GM12801 (cell line): ENCODE results near the gene EGF.

Source experiments
- TF ChIP-seq, protein P1 (sequence below): IDR thresholded peaks from one replicate; pipeline ENCODE4 v1.5.1; 2011; ENCODE audit warnings: control low read depth; ENCODE audit not compliant: insufficient read length; ENCODE audit errors: extremely low read depth

Gene EGF

DNA sequence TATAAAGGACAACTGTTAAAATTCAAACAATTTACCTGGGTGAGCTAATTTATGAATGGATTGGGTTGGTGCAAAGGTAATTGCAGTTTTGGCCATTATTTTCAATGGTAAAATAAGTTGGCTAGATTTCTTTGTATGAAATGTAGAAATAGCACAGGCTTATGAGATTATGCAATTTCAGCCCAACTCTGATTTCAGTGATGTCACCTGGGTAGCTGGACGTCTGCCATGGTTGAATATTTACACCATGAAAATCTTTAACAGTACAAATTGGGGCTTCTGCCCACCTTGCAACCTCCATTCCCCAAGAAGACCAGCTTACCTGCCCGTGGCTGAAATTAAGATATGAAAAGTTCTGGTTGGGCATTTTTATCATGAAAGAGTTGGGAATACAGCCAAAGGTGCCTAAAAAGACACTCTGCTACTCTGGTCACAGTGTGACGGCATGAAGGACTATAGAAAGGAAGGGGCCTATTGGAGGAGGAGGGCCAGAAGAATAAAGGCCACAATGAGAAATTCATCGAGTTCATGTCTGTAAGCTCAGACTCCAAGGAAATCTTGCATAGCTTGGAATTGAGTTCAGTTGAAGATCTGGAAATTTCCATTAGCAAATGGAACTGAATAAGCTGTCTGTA lies 29.7 kb downstream of the EGF start:
- TF ChIP-seq, protein P1, sequence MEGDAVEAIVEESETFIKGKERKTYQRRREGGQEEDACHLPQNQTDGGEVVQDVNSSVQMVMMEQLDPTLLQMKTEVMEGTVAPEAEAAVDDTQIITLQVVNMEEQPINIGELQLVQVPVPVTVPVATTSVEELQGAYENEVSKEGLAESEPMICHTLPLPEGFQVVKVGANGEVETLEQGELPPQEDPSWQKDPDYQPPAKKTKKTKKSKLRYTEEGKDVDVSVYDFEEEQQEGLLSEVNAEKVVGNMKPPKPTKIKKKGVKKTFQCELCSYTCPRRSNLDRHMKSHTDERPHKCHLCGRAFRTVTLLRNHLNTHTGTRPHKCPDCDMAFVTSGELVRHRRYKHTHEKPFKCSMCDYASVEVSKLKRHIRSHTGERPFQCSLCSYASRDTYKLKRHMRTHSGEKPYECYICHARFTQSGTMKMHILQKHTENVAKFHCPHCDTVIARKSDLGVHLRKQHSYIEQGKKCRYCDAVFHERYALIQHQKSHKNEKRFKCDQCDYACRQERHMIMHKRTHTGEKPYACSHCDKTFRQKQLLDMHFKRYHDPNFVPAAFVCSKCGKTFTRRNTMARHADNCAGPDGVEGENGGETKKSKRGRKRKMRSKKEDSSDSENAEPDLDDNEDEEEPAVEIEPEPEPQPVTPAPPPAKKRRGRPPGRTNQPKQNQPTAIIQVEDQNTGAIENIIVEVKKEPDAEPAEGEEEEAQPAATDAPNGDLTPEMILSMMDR: no peak

DNA sequence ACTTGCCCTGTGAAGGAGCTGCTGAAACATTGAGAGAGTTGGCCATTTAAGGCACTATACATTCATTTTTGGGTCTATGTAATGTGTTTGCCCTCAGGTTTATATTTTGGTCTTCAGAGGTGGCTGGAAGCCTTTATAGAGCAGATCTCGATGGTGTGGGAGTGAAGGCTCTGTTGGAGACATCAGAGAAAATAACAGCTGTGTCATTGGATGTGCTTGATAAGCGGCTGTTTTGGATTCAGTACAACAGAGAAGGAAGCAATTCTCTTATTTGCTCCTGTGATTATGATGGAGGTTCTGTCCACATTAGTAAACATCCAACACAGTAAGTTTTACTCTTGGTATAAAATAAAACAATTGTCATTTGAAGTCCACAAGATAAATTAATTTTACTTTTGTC lies 31.1 kb downstream of the EGF start:
- TF ChIP-seq, protein P1: no peak

DNA sequence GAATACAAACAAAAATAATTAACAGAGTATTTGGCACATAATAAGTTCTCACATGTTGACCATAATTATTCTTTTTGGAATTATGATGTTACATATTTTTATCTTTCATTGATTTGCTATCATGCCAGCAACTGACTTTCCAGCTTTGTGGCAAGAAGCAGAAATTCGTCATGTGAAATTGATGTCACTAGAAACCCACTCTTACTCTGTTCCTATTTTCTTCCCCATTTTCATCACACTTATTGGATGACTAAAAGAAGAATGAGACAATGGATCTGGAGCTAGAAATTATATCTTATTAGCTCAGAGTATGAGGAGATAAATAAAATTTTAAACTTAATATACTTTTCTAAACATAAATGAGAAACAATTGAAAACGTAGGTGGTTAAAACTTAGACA lies 31.9 kb downstream of the EGF start:
- TF ChIP-seq, protein P1: no peak

DNA sequence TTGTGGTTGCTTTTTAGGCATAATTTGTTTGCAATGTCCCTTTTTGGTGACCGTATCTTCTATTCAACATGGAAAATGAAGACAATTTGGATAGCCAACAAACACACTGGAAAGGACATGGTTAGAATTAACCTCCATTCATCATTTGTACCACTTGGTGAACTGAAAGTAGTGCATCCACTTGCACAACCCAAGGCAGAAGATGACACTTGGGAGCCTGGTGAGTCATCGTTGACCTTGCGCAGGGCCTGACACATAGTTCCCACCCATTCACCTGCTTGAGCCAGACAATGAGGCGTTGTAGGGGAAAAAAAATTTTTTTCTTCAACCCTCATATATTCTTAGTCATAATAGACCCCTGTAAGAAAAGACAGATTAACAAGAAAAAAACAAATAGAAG lies 32.4 kb downstream of the EGF start:
- TF ChIP-seq, protein P1: no peak

DNA sequence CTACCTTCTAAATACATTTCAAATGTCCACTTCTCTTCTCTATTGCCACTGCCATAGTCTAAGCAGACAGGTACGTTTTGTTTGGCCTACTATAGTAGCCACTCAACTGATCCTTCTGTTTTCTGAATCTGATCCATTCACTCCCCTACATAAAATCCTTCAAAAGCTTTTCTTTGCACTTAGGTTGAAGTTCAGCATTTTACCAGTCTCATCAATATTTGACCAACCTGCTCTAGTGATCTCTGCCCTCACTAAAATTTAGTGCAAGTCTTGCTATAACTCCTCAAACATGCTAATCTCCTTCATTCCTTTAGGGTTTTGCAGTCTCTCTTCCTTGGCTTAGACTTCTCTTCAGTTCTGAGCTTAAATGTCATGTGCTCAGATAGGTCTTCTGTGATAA lies 33.4 kb downstream of the EGF start:
- TF ChIP-seq, protein P1: no peak

DNA sequence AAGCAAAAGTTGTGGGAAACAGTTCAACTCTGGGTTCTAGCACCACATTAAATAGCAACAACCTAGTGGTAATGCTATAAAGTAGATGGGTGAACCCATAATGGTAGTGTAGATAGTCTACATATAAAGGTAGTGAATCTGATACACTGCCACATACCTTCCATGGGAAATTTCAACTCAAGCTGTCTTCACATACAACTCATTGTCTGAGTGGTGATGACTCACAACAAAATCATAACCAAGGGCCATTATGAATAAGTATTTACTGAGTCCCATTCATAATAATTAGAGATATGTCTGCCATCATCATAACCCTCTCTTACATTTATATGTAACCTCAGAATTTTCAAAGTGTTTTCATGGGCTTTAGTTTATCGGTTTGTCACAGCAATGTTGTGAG lies 34.8 kb downstream of the EGF start:
- TF ChIP-seq, protein P1: no peak

DNA sequence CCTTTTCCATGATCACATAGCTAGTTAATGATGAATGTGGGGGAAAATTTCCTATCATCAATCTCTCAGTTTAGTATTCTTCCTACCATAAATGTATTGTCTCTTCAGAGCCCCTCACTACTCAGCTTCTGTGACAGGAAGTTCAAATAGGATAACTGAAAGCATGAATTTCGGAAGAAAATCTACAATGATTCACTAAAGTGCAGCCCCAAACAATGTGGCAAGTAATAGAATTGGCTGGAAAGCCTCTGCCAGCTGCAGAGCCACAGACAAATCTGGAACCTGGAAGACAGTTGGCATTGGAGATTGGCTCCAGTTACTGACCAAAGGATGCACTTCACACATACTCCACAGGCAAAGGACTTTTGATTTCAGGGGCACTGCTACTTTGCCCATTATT lies 35.2 kb downstream of the EGF start:
- TF ChIP-seq, protein P1: no peak
